NCI-H2029 (cell line): Measurements from ENCODE around the gene CRYZL1.
"Not testable (repeated sequence)": the region's sequence is repeated elsewhere in the genome, so short reads cannot be mapped to it uniquely, and the experiment has no call there.

ENCODE experiments used
- DNase-seq: peaks from one replicate; lab custom pipeline; 2025; lab: John Stamatoyannopoulos, UW

Gene CRYZL1

DNA sequence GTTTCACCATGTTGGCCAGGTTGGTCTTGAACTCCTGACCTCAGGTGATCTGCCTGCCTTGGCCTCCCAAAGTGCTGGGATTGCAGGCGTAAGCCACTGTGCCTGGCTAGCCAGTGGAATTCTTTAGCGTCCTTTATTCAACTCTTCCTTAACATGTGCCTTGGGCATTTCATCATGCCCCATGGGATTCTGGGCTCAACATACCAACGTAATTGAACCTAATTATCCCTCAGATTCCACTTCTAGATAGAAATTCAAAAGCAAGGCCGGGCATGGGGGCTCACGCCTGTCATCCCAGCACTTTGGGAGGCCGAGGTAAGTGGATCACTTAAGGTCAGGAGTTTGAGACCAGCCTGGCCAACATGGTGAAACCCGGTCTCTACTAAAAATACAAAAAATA, 15.4 kb downstream of the CRYZL1 start:
- DNase-seq = not testable (repeated sequence)

GRCh38 chr21:33622253-33622652, 19.3 kb downstream of the CRYZL1 start:
- DNase-seq = no peak

DNA sequence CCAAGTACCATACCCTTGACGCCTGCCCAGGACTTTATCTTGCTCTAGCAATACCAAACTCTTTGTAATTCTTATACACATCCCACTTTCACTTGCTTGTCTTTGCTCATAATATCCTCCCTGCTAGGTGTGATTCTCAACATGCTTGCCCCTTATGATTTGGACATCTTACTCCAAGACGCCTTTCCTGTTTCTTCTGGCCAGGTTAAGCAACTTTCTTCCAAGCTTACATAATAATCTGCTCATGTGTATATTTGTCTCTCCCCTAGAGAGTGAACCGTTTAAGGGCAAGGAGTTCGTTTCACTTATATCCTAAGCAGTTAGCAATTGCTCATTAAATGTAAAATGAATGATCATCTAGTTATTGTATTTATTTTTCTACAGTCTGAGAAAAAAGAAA, 21.8 kb downstream of the CRYZL1 start:
- DNase-seq = no peak

DNA sequence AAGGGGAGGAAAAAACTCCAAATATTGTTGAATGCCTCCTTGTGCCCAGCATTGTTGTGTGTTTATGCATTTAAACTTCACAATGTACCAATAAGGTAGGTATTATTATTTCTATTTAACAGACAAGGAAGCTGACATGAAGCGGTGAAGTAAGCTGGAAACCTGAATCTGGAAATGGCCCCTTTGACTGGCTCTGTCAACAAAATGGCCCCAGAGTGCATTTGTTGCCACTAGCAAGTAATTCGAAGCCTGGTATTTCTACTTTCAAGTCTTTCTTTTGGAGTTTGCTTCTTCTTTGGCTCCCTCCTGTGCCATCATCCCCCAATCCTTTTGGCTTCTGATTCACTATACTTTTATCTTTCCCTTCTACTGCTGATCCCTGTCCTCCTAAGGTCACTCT, 23.1 kb downstream of the CRYZL1 start:
- DNase-seq = no peak

DNA sequence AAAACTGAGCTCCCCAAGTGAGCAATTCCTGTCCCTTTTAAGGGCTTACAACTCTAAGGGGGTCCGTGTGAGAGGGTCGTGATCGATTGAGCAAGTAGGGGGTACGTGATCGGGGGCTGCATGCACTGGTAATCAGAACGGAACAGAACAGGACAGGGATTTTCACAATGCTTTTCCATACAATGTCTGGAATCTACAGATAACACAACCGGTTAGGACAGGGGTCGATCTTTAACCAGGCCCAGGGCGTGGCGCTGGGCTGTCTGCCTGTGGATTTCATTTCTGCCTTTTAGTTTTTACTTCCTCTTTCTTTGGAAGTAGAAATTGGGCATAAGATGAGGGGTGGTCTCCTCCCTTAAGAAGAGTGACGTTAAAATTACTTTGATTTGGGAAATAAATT, 24.0 kb downstream of the CRYZL1 start:
- not testable (repeated sequence) for DNase-seq

DNA sequence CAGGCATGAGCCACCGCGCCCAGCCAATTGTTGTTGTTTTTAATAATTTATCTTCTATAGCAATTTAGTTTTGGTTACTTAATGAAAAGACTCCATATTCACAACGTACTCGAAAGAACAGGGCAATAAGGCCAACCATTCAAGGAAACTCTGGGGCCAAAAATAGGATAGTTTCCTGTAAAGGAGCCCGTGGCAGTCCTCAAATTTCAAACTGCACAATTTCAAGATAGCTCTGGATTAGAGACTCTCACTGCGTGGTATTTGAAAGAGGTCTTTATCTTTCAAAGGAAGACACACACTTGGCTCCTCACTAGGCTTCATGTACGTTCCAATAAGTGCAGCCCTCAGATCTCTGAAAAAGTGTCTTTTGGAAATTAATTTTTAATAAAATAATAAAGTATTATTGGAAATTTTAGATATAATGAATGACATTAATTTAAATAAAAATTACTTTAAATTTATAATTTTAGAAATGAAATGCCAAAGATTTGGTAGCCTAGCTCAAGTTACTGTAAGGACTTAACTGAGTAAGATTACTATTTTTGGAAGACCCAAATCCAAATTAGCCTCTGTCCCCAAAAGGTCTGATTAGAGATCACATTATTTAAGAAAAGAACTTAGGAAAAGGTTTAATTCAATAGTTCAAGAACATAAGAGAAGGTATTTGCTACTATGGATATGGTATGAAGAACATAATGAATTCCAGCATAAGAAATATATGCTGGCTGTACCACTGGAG, 30.4 kb downstream of the CRYZL1 start:
- no peak for DNase-seq

- no peak for DNase-seq
Measured at GRCh38 chr21:33608559-33608958, 33.0 kb downstream of the CRYZL1 start.

GRCh38 chr21:33598051-33598450, 43.5 kb downstream of the CRYZL1 start:
- no peak for DNase-seq

DNA sequence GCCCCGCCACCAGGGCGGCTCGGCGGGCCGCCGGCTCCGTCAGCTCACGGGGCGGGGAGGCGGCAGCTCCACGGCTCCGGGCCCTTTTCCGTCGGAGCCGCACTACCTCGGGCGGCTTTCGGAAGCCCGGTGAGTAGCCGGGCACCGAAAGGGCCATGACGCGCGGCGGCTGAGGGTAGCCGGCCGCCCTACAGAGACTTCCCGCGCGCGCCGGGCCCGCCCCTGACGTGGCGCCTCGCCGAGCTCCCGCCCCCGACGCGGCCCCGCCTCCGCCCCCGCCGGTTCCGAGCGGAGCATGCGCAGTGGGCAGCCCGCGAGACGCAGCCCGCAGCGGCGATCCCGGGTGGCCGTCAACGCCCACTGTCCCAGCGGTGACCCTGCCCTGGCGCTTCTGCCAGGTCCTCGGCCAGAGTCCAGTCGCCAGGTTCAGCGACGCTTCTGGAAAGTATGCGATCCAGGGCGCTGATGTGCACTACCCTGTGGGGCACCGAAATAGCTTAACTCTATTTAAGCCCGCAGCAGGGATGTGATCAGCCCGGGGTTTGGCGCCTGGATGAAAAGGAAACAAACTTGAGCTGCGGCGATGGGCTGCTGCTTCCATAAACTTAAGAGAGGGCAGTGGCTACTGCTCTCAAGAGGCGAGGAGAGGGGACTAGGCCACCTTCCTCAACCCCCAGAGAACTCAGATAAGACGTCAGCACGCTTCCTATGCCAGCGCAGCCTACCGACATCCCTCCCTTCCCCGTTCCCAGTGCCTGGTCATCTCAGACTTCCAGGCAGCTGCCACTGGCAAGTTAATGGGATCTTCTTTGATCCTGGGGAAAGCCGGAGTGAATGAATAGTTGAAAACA, 52.8 kb downstream of the CRYZL1 start, which contains the start of gene DONSON:
TSS of gene DONSON (minus strand) at position 200 of the 851 bp plus-strand sequence. CDS start at position 157, 43 bp downstream.
- peak; percentile 76 for DNase-seq

DNA sequence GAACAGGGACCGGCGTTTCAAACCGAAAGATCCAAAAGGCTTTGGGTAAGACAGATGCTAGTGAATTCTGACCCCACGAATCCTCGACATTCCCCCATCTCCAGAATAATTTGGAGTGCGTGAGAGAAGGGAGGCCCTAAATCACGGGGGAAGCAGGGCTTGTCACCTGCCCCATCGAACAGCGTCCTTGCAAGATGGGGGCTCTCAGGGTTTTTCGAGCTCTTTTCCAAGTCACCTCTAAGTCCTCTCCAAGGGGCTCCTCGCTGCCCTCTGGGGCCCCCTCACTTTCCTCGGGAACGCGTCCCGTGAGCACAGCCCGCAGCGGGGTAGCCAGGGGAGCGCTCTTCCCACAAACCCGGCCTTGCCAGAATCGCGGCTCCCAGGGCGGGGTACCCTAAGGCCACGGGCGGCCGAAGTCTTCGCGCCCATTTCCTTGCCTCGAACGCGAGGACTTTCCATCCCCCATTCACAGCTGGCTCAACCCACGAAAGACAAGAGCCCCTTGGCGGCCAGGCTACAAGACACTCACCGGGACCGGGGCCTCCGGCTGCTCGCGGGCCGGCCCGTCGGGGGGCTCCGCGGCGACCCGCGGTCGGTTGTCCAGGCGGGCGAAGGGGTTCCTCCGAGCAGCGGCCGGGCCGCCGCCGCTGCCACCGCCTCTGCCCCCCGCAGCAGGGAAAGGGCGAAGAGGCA, 53.6 kb downstream of the CRYZL1 start:
- peak; percentile 23 for DNase-seq

DNA sequence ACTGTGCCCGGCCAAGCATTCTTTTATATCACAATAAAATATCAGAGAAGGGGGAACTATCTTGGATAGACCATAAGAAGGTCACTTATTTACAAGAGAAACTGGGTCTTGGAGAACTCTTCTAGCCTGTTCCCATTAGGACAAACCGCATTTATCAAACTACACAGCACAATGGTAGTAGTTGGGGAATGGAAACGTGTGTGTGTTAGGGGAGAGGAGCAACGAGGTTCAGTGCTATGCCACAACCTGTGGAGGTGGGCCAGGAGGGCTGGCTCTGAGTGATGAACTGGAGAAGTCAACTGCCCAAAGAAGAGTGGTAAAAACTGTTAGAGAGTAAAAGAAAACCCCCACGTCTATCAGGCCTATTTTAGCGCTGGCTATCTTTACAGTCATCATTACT, 54.6 kb downstream of the CRYZL1 start:
- DNase-seq = no peak

- no peak for DNase-seq
Measured at GRCh38 chr21:33584455-33584854, 57.1 kb downstream of the CRYZL1 start.

DNA sequence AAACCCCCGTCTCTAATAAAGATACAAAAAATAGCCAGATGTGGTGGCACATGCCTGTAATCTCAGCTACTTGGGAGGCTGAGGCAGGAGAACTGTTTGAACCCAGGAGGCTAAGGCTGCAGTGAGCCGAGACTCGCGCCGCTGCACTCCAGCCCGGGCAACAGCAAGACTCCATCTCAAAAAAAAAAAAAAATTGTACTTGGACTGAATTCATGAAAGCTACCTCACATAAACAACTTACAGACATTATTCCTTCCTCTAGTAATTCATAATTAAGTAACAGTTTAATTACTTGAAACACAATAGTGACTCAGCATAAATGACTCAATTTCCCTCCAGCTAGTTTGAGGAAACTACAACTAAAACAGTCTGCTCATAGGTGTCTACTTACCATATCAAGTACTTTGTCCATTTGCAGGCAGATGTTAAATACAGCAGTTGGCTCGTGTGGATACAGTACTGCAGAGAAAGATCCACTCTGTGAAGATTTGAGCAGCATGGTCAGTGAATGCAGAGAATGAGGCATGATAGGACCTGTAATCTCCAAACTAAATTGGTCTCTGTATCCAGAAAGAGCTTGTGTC, 62.5 kb downstream of the CRYZL1 start:
- DNase-seq = no peak

- no peak for DNase-seq
Measured at GRCh38 chr21:33578214-33578613, 63.3 kb downstream of the CRYZL1 start.

- DNase-seq = not testable (repeated sequence)
Measured at GRCh38 chr21:33576741-33577141, 64.8 kb downstream of the CRYZL1 start.

- DNase-seq = no peak
Measured at GRCh38 chr21:33572350-33572749, 69.2 kb downstream of the CRYZL1 start.

- no peak for DNase-seq
Measured at GRCh38 chr21:33569991-33570390, 71.5 kb downstream of the CRYZL1 start.

- DNase-seq = no peak
Measured at GRCh38 chr21:33568448-33568847, 73.1 kb downstream of the CRYZL1 start.

GRCh38 chr21:33567914-33568313, 73.6 kb downstream of the CRYZL1 start:
- no peak for DNase-seq

GRCh38 chr21:33566514-33566913, 75.0 kb downstream of the CRYZL1 start:
- no peak for DNase-seq

- no peak for DNase-seq
Measured at GRCh38 chr21:33562389-33562788, 79.2 kb downstream of the CRYZL1 start.

- no peak for DNase-seq
Measured at GRCh38 chr21:33561373-33561772, 80.2 kb downstream of the CRYZL1 start.
